HG02763 (cell line): ENCODE measurements around the gene CLINT1.
A peak's percentile ranks its signal among the peaks of the same experiment; 100 is the strongest.
"Not testable (repeated sequence)": the region's sequence is repeated elsewhere in the genome, so short reads cannot be mapped to it uniquely, and the experiment has no call there.

Experiments
- ATAC-seq: cut with Tn5 transposase; IDR thresholded peaks from one replicate; pipeline ENCODE4 v1.9.1; 2021; ENCODE audit warnings: mild to moderate bottlenecking, moderate library complexity; ENCODE audit not compliant: unreplicated experiment

CLINT1 gene

DNA sequence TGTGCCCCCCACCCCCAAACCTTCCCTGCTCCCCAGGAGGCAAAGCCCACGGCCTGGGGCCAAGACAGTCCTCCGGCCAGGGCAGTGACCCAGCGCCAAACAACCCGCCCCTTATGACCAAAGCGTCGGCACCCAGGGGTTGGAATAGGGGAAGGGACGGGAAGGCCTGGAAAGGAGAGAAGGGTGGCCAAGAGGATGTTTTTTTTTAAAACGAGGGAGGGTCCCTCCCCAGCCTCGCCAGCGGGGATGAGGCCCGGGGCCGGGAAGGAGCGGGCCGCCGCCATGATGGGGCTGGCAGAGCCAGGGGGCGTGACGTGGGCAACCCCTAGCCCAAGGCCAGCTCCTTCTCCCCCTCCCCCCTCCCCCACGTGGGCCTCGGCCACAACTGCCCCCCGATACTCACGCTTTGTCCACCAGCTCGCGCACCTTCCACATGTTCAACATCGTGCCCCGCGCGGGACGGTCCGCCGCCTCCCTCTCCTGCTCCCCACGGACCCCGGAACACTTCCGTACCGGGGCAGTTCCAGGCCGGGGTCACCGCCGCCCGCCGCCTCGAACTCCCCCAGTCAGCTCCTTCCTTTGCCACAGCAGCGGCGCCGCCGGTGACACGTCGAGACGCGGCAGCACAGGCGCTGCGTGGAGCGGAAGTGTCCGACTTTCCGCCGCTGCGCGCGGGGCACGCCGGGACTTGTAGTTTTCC is at the start of gene CLINT1:
Gene CLINT1 (minus strand): TSS at position 619 of the 700 bp plus-strand sequence. CDS start 175 bp downstream, at position 444.
- peak; percentile 43 for ATAC-seq

DNA sequence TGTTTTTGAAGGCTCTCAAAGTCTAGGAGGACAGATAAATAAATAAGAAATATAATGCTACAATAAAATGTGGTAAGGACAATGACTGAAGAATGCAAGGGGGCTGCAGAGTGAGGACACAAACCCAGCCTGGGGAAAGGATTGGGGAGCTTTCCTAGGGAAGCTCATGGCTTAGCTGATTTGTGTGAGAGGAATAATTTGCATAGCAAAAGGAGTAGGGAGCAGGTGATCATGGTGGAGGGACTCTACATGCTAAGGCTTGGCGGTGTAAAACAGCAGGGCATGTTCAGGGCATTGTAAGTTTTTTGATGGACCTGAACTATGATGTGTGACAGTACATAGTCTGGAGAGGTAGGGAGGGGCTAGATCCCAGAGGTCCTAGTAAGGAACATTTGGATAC is 49.5 kb upstream of the CLINT1 start:
- no peak for ATAC-seq

DNA sequence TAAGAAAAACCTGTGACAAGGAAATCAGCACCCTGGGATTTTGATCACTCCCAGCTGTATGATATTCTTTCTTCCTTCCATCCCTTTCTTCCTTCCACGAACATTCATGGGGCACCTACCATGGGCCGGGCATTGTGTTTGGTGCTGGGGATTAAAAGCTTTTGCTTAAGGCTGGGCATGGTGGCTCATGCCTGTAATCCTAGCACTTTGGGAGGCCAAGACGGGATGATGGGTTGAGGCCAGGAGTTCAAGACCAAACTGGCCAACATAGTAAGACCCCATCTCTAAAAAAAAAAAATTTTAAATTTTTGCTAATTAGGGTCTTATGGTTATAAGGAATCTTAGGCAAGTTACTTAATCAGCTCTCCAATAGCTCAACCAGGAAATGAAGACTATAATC is 48.5 kb upstream of the CLINT1 start:
- ATAC-seq, result no peak

DNA sequence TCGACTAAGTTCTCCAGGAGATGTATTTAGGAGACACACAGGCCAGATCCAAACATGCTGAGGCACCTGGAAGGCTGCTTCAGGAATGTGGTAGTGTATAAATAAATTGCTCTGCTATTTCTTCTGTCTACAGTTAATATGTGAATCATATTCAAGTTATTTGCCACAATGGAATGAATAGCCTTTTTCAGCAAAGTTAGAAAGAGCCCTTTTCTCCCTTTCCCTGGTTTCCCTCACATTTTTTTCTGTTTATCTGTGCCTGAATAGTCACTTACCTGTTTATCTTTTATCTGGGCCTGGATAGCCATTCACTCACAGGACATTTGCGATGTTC is 44.1 kb upstream of the CLINT1 start:
- ATAC-seq, result no peak

DNA sequence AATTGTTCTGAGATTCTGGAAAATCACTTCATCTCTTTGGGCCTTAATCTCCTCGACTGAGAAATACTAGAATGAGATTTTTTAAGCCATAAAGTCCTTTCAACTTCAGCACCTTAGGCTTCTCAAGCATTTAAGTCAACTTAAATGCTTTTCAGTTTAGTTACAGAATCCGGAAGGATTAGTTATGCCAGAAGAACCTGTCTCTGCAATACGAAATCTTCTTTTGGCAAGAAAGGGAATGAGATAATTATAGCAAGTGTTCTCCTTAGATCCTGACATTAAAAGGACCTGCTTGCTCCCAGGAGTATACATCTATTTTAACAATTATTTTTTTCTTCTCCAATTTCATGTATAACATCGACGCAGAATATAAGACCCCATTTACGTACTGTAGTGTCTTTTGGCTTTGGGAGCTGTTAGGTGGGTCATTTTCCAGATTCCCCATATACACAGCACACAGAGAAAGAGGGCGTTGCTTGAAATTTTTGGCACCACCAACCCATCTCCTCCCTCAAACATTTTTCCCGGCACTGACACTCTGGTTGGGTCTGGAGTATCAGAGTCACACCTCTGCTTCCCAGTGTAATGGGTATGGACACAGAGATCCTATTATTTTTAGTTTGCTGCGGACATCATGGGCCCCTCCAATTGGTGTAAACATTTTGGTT is 43.6 kb upstream of the CLINT1 start:
- no peak for ATAC-seq

DNA sequence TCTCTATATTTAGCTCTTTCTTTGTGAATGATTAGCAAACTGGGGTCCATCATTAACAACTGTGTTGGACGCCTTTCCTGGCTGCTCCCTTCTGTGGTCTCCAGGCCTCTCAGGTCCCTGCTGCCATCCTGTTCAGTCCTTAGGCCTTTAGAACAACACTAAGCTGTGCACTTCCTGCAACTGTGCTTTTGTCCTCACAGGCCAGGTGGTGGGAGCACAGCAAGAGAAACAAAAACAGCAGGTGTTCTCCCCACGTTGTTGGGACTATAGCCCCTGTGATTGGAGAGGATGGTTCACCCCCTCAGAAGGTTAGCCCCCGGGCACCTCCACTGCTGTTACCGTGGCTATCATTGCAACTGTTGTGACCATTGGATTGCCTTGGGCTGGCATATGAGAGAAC is 41.7 kb upstream of the CLINT1 start:
- no peak for ATAC-seq

DNA sequence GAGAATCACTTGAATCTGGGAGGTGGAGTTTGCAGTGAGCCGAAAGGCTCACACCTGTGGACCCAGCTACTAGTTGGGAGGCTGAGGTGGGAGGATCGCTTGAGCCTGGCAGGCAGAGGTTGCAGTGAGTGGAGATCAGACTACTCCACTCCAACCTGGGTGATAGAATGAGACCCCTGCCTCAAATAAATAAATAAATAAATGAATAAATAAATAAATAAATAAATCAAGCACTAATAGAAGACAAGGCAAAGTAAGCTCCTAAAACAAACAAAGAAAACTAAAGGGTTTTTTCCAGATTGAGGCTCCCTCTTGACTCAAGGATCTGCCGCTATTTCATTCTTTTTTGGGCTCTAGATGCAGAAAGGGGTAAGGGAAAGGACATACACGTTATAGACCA is 34.7 kb upstream of the CLINT1 start:
- no peak for ATAC-seq

DNA sequence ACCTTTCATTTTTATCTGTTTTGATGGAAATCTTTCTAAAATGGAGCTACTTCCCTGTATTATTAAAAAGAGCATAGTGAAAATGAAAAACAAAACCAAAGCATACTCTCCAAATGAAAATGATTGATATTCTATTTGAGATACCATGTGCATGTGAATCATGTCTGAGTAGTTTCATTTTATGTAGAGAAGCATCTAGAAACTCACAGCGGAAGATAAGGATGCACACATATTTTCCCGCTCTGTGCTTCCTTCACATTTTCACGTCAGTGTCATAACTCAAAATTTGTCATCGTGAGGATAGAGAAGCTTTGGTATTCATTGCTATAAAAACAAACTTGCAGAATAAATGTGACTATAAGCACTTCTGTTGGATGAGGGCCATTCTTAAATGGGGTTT is 34.0 kb upstream of the CLINT1 start:
- ATAC-seq, result no peak

DNA sequence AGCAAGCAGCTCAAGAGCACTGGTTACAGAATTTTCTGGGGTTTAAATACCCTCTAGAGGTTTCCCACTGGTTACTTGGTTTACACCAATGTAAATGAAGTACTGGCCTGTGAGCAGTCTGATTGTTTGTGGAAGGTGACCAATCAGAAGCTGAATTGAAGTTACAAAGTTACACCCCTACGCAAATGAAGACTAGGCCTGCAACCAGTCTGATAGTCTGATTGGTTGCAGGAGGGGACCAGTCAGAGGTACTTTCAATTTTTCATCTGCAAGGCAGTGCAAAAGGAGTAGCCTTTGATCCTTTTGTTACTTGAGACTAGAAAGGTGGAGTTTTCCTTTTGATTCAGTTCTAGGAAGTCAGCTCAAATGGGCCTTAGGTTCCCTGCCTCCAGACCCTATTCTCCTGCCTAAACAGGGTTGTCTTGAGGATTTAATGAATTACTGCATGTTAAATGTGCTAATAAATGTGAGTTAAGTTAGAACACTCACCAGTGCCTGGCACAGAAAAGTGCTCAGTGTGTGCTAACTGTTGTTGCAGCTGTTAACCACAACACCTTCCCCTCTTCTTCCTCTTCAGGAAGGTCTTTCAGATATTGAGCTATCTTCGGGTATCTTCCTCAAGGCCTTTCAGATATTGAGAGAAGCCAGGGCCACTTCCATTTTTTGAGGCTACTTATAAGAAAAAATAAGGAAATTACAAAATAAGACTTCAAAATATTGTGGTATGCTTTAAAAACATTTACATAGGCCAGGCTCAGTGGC is 32.1 kb upstream of the CLINT1 start:
- ATAC-seq, result no peak

DNA sequence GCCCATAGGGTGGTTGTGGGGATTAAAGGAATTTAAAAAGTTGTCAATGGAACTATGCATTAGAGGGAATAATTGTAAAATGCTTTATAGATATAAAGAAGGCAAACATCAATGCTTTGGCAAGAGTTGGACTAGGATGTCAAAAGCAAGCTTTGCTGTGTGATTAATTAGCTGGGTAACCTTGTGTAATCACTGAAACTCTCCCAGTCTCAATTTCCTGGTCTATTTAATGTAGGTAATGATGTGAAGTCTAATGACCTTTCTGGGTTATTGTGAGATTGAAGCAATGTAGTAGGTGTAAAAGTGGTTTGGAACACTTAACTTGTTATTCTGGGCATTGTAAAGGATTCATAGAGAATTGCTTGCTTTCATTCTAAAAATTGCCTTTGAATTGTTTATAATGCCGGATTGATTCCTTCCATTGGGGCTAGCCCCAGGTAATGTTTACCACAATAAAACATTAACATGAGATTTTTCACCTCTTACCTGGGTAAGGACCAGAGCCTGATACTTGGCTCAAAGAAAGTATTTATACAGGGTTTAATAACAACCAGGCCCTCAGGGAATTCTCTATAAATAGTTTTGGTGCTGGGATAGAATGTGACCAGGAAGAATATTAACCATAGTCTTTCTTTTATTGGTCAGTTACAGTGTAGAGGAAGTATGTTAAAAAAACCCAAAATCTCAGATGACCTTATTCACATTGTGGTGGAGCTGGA is 30.0 kb upstream of the CLINT1 start:
- no peak for ATAC-seq

DNA sequence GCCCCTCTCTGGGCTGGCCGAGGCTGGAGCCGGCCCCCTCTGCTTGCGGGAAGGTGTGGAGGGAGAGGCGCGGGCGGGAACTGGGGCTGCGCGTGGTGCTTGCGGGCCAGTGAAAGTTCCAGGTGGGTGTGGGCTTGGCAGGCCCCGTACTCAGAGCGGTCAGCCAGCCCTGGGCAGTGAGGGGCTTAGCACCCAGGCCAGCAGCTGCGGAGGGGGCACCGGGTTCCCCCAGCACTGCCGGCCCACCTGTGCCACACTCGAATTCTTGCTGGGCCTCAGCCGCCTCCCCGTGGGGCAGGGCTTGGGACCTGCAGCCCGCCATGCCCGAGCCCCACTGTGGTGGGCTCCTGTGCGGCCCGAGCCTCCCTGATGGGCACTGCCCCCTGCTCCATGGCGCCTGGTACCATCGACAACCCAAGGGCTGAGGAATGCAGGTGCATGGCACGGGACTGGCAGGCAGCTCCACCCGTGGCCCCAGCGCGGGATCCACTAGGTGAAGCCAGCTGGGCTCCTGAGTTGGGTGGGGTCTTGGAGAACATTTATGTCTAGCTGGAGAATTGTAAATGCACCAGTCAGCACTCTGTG is 27.9 kb upstream of the CLINT1 start:
- ATAC-seq, result no peak

DNA sequence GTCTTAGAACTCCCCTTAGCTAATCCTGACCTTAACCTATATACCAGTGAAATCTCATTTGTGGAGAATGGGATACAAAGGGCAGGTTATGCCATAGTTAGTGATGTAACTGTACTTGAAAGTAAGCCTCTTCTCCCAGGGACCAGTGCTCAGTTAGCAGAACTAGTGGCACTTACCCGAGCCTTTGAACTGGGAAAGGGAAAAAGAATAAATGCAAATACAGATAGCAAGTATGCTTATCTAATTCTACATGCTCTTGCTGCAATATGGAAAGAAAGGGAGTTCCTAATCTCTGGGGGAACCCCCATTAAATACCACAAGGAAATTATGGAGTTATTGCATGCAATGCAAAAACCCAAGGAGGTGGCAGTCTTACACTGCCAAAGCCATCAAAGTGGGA is 26.1 kb upstream of the CLINT1 start:
- ATAC-seq, result not testable (repeated sequence)

DNA sequence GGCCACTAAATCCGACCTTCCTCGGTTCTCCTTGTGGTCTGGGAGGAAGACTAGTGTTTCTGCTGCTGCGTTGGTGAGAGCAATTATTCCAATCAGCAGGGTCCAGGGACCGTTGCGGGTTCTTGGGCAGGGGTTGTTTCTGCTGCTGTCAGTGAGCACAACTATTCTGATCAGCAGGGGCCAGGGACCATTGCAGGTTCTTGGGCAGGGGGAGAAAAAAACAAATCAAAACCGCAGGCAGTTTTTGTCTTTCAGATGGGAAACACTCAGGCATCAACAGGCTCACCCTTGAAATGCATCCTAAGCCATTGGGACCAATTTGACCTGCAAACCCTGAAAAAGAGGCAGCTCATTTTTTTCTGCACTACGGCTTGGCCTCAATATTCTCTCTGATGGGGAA is 22.6 kb upstream of the CLINT1 start:
- not testable (repeated sequence) for ATAC-seq

DNA sequence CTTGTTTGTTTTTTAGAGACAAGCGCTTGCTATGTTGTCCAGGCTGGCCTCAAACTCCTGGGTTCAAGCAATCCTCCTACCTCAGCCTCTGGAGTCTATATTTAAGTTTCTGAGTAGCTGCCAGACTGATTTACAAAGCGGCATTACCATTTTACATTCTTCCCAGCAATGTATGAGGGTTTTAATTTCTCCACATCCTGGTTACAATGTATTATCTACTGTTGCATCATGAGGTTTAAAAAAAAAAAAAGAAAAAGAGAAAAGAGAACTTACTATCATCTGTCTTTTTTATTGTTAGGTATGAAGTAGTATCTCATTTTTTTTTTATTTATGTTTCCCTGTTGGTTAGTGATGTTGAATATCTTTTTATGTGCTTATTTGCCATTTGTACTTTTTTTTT is 18.9 kb upstream of the CLINT1 start:
- no peak for ATAC-seq

DNA sequence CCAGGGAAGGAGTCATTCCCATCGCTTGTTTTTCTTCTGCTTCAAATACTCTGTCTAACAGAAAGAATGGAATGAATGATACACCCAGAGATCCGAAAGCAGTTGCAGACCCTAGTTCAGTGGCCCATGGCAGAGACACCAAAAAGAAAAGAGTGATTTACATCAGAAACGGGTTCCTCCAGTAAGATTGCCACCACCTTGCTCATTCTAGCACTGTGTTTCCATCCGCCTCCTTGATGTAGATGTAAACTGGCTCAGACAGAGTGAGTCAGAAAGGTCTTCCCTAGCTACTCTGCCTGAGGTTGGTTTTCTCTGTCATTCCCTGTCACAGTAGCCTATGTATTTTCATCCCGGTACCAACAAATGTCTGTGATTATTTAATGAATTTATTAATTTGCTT is 15.9 kb upstream of the CLINT1 start:
- ATAC-seq, result no peak

DNA sequence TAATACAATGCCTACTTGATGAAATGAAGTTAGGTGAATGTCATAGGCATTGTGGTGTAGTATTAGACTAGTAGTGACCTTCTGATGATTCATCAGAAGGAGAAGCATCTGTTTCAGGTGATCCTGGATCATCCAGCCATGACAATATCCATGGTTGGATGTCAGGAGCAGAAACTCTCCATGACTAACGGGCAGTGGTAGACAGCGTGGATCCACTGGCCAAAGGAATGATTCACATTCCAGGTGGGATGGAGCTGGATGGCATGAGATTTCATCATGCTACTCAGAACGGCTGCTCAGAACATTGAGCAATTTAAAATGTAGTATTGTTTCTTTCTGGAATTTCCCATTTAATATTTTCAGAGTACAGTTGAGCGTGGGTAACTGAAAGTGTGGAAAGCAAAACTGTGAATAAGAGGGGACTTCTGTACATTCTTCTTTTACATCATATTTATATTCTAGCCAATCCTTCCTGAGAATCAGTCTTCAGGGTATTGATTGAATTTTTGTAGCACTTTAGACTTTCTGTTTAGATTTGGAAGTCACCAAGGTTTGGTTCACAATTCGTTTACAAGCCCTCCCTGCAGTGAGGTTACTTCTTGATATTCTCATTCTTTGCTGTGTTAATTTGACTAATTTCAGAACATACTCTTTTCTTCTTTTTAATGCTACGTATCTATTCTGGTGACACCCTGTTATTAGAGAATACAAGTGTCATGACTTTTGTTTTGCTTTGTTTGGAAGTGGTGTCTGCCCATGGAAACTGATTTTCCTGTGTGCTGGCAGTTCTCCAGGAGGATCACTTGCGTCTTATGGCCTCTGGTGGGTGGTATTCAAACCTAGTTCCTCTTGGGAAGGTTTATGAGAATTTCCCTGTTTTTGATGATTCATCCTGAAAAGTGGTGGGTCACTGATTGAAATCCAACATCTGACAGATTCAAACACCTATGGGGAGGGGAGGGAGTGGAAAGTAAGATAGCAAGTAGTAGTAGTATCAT is 12.2 kb upstream of the CLINT1 start:
- ATAC-seq, result no peak

DNA sequence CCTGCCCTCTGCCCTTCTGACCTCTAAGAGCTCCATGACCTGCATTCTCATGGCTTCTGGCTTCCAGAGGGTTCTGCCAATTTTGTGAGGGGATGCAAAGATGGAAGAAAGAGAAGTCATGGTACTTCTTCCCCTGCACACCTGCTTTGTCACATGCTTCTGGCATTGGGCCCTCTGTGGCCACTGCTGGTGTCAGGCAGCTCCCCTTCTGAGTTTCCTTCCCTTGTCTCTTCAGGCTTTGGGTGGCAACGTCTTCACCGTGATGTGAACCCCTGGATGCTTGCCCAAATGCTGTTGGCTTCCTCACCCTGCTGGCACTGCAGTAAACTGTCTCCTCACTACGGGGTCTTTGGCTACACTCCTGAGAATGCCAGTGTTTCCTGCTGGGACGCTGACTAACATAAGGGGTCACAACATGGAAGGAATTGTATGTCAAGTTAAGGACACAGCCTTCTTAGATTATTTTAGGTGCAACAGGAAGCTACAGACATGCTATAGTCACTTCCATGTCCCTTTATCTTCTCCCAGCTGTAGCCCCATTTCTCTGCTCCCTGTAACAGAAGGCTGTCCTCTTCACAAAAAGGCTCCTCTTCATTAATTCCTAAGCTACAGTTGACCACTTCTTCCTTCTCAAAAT is 8.9 kb upstream of the CLINT1 start:
- no peak for ATAC-seq

DNA sequence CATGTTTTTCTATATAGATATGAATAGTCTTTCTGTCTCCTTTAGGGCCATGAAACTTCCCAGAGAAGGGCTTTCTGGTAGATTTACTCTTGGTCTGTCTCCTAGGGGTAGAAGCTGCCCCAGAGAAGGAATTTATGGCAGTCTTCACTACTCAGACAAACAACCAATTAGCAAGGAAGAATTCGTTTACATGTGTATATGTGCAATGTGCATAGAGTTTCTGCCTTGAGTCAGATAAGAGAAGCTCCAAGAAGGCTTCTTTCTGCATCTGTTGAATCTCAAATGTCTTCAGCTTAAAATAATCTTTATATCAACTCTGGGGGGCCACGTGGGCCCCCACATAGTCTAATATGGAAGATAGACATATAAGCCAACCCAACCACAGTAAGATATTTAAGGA is 7.6 kb upstream of the CLINT1 start:
- no peak for ATAC-seq

DNA sequence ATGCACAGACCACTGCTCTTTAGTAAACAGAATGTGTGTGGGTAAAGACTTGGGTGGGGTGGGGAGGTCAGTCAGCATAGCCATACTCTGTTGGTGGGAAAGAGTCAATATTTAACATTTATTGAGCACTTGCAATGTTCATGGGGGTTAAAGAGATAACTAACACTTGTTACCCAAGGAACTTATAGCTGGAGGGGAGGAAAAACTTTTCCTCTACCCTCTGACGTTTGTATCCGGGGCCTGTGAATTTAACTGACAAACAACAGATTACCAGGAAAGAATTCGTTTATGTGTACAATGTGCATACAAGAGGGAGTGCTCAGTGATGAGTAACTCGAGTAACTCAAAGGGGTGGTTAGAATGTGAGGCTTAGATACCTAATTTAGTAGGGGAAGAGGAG is 6.8 kb upstream of the CLINT1 start:
- no peak for ATAC-seq
